Epidermal melanocyte (primary cell): ENCODE measurements around the gene RAD51B.

ENCODE experiments used
- DNase-seq: peaks from one replicate; pipeline ENCODE4 v3.0.0; 2011; ENCODE audit warnings: low spot score; ENCODE audit not compliant: insufficient read length

The RAD51B gene

DNA sequence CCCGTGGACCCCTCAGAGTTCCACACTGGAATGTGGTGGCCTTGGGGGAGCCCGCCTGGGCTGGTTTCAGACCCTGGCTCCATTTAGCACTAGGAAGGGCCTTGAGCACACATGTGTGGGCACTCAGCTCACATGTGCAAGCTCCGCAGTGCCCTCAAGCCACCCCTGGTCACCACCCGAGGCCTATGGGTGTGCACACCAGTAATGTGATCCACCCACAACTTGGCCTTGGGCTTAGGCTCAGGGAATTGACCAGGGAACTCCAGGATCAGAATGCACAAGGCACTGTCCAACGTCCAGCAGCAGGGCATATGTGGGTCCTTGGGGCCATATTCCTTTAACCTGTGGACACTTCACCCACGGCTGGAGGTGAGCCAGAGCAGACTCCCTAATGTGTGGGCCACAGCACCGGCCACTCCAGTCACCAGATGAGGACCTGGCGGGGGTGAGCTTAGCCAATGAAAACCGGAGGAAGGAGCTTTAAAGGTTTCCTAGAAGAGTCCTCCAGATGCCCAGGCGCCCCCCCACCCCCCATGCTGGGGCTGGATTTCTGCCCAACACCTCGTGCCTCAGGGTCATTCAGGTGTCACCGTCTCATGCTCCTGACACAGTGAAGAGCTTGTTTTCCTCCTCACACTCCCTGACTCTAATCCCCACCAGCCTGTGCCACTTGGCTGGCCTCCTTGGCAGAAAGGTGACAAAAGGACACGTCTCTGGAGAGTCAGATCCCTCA, 764.1 kb downstream of the RAD51B start:
- no peak for DNase-seq

DNA sequence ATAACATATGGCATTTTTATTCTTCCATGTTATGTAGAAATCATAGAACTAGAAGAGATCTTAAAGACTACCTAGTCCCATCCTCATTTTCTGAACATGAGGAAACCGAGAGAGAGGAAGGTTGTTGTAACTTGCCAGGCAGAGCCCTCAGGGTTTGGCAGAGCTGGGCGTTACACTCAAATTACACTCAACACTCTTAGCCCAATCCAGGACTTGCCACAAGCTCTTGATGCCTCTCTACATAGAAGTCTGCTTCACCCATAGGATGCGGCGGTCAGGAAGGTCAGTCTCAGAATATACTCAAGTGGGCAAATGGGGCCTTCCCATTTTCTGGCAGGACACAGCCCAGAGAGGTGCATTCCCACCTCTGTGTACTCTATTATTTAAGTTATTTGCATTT, 765.2 kb downstream of the RAD51B start:
- DNase-seq = no peak

GRCh38 chr14:68585690-68586089, 766.1 kb downstream of the RAD51B start:
- DNase-seq = no peak

GRCh38 chr14:68586896-68587751, 767.5 kb downstream of the RAD51B start:
- no peak for DNase-seq

DNA sequence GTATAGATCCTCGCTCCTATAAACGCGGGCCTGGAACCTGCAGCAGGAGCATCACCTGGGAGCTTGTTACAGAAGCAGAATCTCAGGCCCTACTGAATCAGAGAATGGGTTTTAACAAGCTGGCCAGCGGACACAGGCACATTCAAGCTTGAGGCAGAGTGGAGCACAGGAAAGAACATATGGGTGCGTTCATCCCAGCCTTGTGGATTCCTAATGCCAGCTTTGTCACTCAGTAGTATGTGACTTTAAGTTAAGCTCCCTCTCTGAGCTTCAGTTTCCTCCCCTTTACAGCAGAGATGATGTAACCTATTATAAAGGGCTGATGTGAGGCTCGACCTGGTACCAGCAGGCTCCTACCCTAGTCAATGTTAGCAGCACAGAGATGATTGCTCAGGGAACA, 768.4 kb downstream of the RAD51B start:
- DNase-seq = no peak

GRCh38 chr14:68589447-68590200, 770.0 kb downstream of the RAD51B start:
- peak; percentile 49 for DNase-seq

DNA sequence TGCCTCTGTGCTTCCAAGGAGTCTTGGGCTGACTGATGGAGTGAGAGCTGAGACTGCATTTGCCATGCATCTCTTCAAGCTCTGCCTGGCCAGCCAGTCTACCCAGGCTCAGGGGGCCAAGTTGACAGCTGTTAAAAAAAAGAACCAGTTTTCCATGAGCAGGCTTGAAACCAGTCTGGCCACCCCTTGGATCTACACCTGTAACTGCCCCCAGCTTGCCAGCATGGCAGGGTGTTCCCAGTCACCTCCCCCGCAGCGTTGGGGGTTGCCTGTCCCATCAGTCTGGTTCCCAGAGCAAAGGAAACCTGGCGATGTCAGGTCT, 770.6 kb downstream of the RAD51B start:
- DNase-seq = no peak

GRCh38 chr14:68591786-68592185, 772.2 kb downstream of the RAD51B start:
- DNase-seq = no peak

- DNase-seq = no peak
Observed at GRCh38 chr14:68592948-68593556, 773.5 kb downstream of the RAD51B start.

GRCh38 chr14:68593806-68594536, 774.4 kb downstream of the RAD51B start:
- no peak for DNase-seq

- no peak for DNase-seq
Observed at GRCh38 chr14:68594737-68595380, 775.3 kb downstream of the RAD51B start.

DNA sequence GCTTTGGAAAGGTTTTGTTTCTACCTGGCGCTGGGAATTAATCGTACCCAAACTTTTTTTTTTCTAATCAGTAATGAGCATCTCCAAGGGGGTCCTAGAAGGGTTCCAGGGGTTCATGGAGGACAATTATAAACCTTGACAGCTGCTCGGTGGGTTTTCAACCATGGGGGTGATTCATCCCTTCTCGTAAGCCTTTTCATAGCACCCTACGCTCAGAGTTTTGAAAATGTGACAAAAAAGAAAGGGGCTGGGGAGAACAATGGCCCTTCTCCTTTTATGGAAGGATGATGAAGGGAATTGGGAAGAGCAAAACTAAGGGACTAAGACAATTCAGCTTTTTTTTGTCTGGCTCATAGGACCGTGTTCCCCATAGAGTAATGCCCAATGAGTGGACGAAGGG, 776.6 kb downstream of the RAD51B start:
- no peak for DNase-seq

DNA sequence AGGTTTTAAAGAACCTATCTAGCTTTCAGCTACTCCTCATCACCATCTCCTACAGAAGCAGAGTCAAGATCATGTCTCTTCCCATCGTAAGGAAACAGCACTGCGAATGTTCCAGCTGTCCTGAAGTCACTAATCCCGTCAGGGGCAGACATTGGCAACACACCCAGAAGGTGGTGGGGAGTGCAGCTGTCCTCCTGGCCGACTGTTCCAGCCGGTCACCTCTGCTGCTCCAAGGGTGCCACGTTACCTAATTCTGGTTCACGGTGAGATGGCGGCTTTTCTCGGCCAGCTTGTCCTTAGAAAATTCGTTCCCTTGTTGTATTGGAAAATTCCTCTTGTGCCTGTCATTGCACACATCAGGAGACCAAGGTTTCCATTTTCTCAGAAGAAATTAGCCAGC, 777.1 kb downstream of the RAD51B start:
- DNase-seq = no peak

DNA sequence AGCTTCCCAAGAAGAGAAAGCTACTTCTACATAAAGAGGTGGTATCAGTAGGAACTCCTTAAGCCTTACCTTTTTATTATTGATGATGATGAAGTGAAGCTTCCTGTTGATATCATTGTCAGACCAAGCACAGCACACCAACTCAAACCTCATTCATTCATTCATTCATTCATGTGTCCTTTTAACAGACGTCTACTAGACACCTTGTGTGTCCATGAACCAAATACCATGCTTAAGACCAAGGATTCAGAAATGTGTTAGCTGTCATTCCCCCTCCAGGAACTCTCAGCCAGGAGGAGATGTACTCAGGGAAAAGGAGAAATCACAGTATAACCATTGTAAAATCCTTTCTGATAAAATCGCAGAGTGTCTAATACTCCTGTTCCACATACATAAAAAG, 778.5 kb downstream of the RAD51B start:
- DNase-seq = no peak

DNA sequence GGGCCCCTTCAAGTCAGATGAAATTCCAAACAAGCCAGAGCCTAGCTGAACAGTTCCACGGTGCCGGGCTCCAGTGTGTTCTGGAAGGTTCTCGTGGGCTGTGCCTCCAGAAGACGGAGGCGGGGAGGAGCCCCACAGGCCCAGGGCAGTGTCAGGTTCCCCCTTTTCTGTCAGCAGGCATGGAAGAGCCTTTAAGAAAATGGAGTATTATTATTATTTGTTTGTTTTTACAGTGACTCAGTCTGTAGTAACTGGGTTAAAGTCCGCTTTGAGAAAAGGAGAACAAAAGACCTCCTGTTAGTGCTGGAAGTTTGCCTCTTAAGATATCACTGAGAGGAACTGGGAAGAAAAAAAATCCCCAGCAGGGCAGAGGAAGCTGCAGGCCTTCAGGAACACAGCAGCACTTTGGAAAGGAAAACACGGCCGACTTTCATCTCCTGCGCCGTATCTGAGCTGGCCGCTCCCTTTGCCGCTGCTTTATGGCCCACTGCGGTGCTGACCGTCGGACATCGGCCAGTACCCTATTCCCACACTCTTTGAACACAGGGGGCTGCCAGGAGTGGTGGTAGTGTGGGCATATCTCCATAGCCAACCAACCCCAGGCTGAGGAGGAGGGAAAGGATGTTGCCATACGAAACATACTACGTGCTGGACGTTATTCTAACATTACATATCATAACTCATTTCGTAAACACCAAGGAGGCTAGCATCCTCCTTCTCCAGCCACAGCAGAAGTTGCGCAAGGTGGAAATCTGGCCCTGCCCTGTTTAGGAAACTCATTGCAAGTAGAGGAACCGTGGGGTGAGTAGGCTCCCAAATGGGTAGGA, 779.3 kb downstream of the RAD51B start:
- peak; percentile 96 for DNase-seq

- DNase-seq = no peak
Observed at GRCh38 chr14:68599896-68600610, 780.5 kb downstream of the RAD51B start.

- DNase-seq = no peak
Observed at GRCh38 chr14:68602507-68602906, 782.9 kb downstream of the RAD51B start.

DNA sequence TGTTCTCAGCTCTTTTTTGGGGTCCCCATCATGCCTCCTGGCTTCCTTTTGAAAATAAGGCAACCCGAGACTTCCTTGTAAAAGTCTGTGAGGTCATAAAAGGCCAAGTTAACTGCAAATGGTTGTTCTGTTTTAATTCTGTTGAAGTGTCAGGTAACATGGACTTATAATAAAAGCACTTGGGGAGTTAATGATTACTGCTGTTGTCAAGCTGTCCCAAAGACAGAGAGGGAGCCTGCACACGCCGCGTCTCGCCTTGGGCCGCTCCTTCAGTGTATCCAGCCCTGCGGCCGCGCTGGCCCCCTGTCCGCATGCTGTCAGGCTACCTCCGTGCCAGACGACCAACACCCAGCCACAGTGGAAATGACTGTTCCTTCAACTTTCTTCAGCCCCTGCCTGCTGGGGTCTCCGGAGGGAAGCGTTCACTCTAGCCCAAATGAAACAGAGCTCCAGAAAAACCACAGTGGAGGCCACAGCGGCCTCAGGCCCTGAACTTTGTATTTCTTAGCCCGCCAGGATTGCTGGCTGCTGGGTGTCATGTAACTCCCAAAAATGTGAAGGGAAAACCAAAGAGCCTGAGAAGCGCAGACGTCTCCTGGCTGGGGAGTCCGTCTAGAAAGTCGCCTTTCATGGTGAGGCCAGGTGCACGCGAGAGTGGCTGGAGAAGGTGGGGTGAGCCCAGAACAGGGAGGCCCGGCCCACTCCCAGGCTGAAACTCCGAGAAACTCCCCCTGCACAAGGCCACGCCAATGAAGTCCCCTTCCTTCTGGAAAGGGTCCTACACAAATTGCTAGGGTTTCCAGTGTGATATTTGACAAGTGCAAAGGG, 784.2 kb downstream of the RAD51B start:
- no peak for DNase-seq
